NCI-H82 treated with DMSO at 0.1 percent for 48 hours (cell line): ENCODE data around the gene RTP3.
"Not testable (repeated sequence)": the region's sequence is repeated elsewhere in the genome, so short reads cannot be mapped to it uniquely, and the experiment has no call there.

ENCODE experiments used
- DNase-seq: peaks from one replicate; lab custom pipeline; 2025; ENCODE audit not compliant: unreplicated experiment; lab: John Stamatoyannopoulos, UW

RTP3 gene

DNA sequence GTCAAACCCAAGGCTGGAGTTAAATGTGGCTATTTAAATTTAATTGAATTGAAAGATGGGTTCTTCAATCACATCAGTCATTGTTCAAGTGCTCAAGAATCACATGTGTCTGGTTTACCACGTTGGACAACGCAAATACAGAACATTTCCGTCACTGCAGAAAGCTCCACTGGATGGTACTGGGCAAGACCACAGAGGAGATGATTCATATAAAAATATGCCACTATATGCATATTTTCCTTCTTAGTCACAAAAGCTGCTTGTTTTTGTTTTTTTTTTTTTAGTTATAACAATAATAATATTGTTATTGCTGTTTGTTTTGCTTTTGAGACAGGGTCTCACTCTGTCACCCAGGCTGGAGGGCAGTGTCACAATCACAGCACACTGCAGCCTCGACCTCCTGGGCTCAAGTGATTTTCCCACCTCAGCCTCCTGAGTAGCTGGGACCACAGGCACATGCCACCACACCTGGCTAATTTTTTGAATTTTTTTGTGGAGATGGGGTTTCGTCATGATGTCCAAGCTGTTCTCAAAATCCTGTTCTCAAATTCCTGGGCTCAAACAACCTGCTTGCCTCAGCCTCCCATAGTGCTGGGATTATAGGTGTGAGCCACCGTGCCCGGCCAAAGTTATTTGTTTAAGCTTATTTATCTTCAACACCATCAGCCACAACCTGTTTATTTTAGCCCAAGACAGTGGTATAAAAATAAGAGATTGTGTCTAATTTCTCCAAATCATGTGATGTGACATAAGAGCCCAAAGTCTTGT, 19.4 kb downstream of the RTP3 start:
- no peak for DNase-seq

DNA sequence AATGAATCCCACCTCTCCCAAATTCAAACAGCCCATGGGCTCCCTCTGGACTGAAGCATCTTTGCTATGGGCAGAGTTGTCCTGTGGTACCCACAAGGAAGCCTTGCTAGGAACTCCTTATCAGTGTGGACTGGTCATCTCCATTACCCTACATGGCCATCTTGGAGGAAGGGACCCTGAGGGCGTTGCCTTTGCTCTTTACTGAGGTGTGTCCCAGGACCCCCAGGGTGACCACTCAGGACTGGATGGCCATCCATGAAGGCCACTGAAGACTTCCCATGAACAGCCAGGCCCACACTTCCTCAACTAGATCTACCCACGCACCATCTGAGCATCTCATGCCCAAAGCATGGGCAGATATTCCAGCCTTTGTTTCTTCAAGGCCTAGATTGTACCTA, 20.0 kb downstream of the RTP3 start:
- DNase-seq = no peak

DNA sequence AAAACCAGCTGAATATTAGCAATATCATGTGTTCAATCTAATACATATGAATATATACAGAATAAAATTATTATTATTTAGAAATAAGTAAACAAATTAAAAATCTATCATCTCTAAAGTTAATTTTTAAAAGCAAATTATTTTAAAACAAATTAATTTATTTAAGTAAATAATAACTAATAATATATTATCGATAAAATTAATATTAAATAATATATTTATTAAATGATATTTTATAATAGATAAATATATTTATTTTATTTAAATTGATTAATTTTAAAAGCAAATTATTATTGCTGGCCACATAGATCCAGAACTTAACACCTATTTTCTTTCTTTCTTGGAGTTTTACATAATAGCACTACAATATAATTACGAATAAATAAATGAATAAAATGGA, 22.2 kb downstream of the RTP3 start:
- DNase-seq = no peak

DNA sequence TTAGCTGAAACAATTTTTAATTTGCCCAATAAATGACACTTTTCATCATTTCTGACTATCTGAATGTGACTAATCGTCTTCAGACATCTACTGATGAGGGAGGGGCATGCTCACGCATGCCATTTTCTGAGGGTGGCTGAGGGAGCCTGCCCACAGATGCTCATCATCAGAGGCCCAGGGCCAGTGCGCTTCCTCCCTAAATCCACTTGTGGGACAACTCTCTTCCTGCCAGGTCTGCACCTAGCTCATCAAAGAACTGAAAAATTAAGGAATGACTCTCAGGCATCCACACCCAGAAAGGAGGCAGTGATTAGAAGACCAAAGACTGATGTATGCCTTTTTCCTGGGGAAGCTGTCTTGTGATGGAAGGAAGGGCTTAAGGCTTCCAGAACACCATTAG, 22.8 kb downstream of the RTP3 start:
- DNase-seq = no peak

DNA sequence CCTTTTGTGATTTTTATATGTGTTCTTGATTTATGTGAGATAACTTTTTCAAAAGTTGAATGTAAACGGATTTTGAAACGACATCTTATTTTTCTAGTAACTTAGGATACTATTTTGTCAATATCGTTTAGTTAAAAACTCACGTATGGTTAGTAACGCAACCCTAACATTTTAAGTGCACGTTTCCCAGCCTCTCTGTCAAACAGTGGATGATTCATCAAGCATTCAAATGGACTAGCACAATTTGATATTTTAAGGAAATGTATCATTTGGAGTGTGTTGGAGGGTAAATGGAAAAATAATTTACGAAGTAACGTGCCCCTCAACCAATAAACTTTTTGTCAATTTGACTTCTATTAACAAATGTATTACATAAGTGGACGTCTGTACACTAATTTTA, 23.3 kb downstream of the RTP3 start:
- no peak for DNase-seq

DNA sequence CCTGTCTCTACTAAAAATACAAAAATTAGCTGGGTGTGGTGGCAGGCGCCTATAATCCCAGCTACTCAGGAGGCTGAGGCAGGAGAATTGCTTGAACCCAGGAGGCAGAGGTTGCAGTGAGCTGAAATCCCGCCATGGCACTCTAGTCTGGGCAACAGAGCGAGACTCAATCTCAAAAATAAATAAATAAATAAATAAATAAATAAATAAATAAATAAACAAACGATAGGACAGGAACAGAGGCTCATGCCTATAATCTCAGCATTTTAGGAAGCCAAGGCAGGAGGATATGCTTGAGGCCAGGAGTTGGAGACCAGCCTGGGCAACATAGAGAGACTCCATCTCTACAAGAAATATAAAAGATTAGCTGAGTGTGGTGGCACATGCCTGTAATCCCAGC, 24.4 kb downstream of the RTP3 start:
- not testable (repeated sequence) for DNase-seq

DNA sequence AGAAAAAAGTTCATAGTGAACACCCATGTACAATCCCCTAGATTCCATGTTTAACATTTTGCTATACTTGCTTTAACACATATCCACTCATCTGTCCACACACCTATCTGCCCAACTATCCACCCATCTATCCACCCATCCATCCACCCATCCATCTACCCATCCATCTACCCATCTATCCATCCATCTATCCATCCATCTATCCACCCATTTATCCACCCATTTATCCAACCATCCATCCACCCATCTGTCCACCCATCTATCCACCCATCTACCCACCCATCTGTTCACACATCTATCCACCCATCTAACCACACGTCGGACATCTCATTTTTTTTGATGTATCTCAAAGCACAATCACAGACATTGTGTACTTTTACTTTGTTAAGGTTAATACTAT, 25.8 kb downstream of the RTP3 start:
- no peak for DNase-seq

DNA sequence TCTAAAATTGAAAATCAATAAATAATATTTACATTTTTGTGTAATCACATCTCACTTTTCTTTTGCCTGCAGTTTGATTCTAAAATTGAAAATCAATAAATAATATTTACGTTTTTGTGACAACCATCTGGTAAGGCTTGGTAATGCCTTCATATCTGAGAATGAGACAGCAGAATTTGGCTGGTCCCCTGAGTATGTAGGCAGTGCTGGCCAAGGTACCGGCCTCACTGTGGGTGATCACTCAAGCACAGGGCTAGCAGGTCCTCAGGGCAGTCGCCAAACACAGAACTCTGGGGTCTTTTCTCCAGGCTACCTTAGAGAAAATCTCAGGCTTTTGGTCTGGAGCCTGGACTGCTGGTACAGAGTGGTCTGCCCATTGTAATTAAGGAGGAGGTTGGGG, 26.2 kb downstream of the RTP3 start:
- DNase-seq = no peak

DNA sequence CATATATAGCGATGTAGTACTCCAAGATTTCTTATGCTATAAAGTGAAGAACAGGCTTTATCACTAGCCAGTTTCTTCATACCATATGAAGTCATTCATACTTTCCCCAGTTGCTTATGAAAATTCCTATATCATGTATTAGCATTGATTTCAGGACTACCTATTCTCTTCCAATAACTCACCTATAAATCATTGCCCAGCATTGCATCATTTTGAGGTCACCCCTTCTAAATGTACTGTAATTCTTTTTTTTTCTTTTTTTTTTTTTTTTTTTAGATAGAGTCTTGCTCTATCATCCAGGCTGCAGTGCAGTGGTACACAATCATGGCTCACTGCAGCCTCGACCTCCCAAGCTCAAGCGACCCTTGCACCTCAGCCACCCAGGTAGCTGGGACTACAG, 27.1 kb downstream of the RTP3 start:
- DNase-seq = no peak

DNA sequence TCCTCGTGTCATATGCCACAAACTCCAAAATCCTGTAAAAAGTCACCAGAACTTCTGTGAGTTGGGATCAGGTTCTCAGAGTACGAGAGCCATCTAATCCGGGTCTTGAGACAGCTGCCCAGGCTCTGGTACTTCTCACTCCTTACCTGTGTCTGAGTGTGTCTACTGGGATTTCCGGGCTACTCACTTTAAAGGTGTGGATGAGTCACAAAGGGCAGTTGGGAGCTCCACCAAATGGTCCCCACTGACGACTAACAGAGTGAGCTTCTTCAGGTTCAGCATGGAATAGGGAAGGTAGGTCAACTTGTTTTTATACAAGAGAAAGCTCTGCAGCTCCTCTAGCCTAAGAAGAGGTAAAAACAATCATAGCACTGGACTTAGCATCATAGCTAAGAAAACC, 29.5 kb downstream of the RTP3 start:
- DNase-seq = no peak

DNA sequence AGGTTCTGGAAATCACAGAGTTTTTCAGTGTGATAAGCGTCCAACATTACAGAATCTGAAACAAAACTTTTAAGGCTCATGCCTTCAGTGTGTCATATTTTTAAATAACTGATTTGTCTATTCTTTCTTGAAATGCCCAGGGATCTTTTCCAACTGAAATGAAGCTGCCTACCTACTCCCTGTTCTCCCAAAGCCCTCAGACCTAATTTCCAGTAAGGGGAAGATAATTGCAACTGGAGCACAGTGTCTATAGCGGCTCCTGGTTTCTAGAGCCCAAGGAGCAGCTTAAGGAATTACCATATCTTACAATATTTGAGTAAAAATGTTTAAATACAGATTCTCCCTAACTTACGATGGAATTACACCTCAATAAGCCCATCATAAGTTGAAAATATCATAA, 35.3 kb downstream of the RTP3 start:
- no peak for DNase-seq

DNA sequence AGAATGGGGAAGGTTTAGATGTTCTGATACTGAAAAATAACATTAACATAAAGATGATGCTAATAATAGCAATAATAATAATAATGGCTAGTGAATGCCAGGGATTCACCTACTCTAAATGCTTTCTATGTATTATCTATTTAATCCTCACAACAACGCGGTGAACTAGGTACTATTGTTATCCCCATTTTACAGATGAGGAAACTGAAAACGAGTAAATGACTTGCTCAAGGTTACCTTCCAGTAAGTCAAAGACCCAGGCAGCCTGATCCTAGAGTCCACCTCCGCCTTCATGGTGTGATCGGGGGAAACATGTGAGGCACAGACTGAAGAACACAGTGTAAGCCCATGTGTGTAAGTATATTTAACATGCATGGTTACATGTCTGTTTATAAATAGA, 38.0 kb downstream of the RTP3 start:
- no peak for DNase-seq

DNA sequence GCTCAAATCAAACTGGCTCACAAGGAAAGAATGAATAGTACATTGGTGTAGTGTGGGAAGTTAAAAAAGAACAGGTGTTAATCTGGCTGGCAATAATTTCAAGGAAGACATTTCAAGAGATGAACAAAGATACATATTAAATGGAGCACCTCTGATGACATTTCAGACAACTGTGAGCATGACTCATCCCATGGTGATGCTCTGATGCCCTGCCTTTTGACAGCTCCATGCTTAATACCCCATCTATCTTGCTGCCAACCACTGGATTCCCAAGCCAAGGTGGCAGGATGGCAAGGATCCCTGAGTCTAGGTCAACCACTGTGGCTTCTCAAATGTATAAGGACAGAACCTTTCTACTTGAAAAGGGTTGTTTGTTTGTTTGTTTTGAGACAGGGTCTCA, 39.0 kb downstream of the RTP3 start:
- DNase-seq = no peak

DNA sequence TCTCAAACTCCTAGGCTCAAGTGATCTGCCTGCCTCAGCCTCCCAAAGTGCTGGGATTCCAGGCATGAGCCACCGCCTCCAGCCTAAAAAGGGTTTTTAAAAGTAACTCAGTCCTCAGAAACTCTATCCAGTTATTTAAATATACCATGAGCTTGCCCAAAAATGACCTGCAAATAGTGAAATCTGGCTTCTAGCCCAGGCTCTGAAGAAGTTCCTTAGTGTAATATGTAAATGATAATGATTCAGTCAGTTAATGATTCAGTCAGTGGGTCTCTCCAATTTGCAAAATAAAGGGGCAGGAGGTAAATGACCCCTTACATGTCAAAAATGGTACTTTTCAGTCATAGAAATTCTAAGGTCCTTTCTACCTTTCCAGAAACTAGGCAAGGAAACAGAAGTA, 39.5 kb downstream of the RTP3 start:
- DNase-seq = no peak

DNA sequence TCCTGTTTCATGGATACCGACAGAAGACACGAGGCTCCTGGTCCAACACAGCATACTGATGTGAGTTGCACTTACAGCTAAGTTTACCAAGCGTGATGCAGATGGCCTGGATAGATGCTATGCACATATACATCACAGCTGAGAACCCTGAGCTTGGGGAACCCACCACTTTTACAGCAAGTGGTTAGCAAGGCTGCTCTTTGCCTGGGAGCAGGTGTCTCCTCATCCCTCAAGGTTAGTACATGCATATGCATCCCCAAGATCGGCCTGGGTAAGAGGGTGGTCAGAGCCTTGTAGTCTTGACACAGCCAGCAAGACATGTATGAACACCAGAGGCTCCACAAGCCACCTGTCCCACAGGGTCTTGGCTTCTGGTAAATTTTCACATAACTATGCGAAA, 40.0 kb downstream of the RTP3 start:
- no peak for DNase-seq

DNA sequence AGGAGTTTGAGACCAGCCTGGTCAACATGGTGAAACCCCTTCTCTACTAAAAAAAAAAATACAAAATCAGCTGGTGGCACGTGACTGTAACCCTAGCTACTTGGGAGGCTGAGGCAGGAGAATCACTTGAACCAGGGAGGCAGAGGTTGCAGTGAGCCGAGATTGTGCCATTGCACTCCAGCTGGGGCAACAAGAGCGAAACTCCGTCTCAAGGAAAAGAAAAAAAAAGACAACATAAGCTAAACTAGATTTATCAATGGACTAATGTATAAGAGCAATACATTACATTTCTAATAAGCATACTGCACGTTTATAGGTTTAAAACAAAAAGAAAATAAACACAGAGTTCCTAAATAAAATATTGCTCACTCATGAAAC, 40.6 kb downstream of the RTP3 start:
- not testable (repeated sequence) for DNase-seq

DNA sequence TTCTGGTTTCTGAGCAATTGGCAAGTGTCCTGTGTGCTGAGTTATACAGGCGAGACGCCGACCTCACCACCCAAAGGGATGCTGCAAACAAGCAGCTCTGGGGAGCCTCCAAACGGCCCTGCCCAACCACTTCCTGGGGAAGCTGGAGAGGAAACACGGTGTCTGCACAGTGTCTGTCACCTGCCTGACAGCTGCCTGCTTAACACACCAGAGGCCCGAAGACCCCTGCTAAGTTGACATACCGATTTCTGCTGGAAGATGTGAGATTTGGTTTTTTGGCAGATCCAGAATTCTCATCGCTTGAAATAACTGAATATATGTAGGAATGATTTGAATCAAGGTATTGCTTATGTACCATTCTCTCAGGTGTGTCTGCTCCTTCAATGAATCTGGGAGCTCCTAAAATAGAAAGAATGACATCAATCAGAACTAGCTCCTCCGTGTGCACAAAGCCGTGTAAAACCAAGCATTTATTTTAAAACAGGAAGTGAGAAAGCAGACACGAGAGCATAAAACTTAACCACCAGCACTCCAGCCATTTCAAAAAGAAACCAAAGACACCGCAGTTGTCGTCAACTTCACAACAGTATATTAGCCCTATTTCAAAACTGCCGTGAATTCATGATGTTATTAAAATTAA, 41.1 kb downstream of the RTP3 start:
- DNase-seq = no peak

DNA sequence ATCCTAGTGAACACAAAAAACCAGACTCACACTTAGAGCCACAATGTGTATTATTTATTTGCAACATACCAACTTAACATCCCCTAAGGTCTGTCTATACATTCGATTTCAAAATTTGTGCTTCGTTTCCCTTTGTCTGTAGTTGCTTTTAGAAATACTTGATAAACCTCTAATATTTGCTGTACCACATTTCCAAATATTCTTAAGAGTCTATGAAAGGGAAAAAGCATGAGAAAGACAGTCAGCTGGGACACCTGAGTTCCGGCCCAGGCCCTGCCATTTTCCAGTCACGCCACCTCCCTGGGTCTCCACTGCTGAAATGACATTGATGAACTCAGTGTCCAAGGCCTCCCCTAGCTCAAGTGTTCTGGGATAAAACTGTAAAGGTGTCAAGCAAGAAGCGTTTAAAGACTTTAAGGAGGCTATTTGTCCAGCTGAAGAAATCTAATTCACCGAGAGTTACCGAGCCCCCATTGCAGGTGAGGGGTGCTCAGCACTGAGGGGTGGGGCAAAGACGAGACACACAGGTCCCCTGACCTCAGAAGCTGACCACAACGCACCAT, 41.7 kb downstream of the RTP3 start:
- no peak for DNase-seq

DNA sequence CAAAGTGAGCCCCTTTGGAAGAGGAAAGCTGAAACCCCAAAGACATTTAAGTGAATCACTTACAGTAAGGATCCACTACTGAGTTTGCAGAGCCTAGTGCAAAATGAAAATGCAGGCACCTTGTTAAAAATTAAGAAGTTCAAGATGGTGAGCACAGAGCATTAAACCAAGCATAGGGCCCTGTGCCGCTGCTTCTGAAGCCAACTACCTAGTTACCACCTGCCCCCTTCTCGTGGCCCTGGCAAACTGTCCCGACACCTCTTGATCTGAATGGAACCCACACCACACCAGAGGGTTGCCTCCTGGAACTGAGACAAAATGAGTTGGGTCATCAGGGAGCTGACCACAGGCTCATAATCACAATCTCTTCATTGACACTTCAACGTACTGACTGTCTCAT, 42.8 kb downstream of the RTP3 start:
- DNase-seq = no peak

DNA sequence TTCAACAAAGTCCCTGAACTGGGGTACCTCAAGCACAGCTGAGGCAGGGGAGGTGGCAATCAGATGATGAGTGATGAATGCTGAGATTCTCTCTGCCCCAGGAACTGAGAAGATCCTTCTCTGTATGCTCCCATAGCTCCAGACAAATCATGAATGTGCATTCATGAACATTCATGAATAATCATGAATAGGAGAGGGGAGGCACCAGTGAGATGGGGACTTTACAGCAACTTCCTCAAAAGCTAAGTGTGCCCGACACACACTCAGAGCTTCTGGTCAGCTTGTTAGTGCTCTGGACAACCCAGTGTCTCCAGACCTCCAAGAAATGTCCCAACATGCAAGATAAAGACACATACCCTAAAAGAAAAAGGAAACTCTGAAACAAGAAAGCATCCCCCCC, 44.1 kb downstream of the RTP3 start:
- DNase-seq = no peak

DNA sequence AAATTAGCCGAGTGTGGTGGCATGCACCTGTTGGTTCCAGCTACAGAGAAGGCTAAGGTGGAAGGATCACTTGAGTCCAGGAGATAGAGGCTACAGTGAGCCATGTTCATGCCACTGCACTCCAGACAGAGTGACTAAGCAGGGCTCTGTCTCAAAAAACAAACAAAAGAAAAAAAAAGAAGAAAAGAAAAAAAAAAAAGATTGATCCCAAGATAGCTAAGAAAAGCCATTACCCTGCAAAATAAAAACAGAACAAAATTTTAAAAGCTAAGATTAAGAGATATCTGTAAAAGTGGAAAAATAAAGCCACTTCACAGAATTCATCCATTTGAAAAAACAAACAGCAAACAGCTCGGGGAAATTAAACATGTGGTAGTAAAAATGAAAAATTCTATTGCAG, 44.6 kb downstream of the RTP3 start:
- DNase-seq = no peak

DNA sequence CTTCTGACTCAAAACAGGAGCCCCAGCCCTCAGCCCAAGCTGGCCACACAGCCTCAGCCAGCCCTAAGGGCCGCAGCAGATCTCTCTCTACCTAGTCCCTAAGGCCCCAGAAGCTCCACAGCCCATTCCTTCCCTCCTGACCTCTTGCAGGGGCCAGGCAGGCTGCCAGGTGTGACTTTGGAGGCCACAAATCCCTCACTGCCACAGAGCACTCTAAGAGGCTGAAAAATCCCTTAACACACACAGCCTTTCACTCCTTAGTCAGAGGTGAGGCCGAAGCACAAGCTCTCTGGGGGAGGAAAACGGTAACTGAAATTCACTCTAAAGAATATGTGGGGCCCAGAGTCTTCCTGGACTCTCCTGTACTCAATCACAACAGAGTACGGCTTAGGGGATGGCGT, 45.0 kb downstream of the RTP3 start:
- peak; percentile 6 for DNase-seq
